ENCODE measurements around the gene UBTD1.
"Not testable (repeated sequence)": the region's sequence is repeated elsewhere in the genome, so short reads cannot be mapped to it uniquely, and the experiment has no call there.

UBTD1 gene

GRCh38 chr10:97514344-97514743 lies 15.6 kb downstream of the UBTD1 start:
- no peak for DNase-seq (ENCODE audit: low read depth, low spot score)

GRCh38 chr10:97515271-97515978 lies 16.7 kb downstream of the UBTD1 start:
- DNase-seq (ENCODE audit: low read depth, low spot score), result no peak

GRCh38 chr10:97517096-97517750 lies 18.5 kb downstream of the UBTD1 start:
- no peak for DNase-seq (ENCODE audit: low read depth, low spot score)

- no peak for DNase-seq (ENCODE audit: low read depth, low spot score)
These were observed 19.1 kb downstream of the UBTD1 start for GRCh38 chr10:97517778-97518300.

GRCh38 chr10:97518301-97519043 lies 19.7 kb downstream of the UBTD1 start:
- DNase-seq (ENCODE audit: low read depth, low spot score), result no peak

- no peak for DNase-seq (ENCODE audit: low read depth, low spot score)
These were observed 20.6 kb downstream of the UBTD1 start for GRCh38 chr10:97519342-97519741.

GRCh38 chr10:97520520-97520919 lies 21.8 kb downstream of the UBTD1 start:
- DNase-seq (ENCODE audit: low read depth, low spot score), result no peak

- no peak for DNase-seq (ENCODE audit: low read depth, low spot score)
These were observed 22.4 kb downstream of the UBTD1 start for GRCh38 chr10:97520978-97521761.

- no peak for DNase-seq (ENCODE audit: low read depth, low spot score)
These were observed 23.3 kb downstream of the UBTD1 start for GRCh38 chr10:97522071-97522470.

GRCh38 chr10:97522937-97523336 lies 24.2 kb downstream of the UBTD1 start:
- no peak for DNase-seq (ENCODE audit: low read depth, low spot score)

- DNase-seq (ENCODE audit: low read depth, low spot score), result no peak
These were observed 26.4 kb downstream of the UBTD1 start for GRCh38 chr10:97525086-97525485.

- no peak for DNase-seq (ENCODE audit: low read depth, low spot score)
These were observed 27.0 kb downstream of the UBTD1 start for GRCh38 chr10:97525683-97526110.

- DNase-seq (ENCODE audit: low read depth, low spot score), result not testable (repeated sequence)
These were observed 30.2 kb downstream of the UBTD1 start for GRCh38 chr10:97528876-97529275.

- no peak for DNase-seq (ENCODE audit: low read depth, low spot score)
These were observed 31.2 kb downstream of the UBTD1 start for GRCh38 chr10:97529685-97530465.

GRCh38 chr10:97531401-97531986 lies 32.8 kb downstream of the UBTD1 start:
- DNase-seq (ENCODE audit: low read depth, low spot score), result no peak

- no peak for DNase-seq (ENCODE audit: low read depth, low spot score)
These were observed 34.4 kb downstream of the UBTD1 start for GRCh38 chr10:97532935-97533671.

- no peak for DNase-seq (ENCODE audit: low read depth, low spot score)
These were observed 35.2 kb downstream of the UBTD1 start for GRCh38 chr10:97533888-97534287.

GRCh38 chr10:97534746-97535367 lies 36.1 kb downstream of the UBTD1 start:
- no peak for DNase-seq (ENCODE audit: low read depth, low spot score)

- DNase-seq (ENCODE audit: low read depth, low spot score), result no peak
These were observed 38.6 kb downstream of the UBTD1 start for GRCh38 chr10:97537186-97537869.

All from activated CD4-positive, CD25-positive, alpha-beta regulatory T cell treated with anti-CD3 and anti-CD28 coated beads, Interleukin-2, amount 50 U/mL, for 16 hours (primary cell).